GM15510 (cell line): ENCODE data around the gene PIGS.
A peak's percentile ranks its signal among the peaks of the same experiment; 100 is the strongest.

Source experiments
- POLR2A ChIP-seq: IDR thresholded peaks from 3 replicates; pipeline ENCODE4 v1.6.1; 2011; ENCODE audit warnings: borderline replicate concordance; ENCODE audit not compliant: insufficient read length; ENCODE audit errors: extremely low read depth

PIGS gene

DNA sequence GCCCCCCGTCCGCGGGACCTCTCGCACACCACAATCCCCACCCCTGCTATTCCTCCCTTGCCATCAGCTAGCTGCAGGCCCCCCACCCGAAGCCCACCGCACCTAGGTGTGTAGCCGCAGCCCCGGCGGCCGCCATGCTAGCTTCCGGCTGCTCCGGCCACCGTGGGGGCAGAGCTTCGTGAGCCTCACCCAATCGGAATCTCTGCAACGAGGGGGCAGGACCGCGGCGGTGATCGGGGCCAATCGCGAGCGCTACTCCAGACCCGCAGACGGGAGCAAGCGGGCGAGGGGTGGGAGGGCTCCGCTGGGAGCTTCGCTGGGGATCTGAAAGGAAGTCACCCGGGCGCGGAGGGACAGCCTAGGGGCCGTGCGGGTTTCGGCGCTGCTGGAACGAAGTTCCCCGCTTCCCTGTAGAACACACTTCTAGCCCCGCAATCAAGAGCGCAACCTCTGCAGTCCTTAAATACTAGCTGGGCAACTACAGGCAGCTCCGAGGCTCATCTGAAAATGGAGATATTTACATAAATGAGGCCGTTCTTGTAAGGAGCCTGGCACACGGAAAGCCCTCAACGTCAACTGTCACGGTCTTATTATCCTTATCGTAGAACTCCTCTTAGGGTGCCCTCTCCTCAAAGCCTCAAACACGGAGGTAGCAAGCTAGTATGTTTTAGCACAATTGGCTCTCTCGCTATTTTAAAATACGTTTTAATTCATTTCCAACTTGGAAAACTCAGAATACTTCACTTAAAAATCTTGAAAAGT, at the start of gene PIGS:
PIGS (minus strand) TSS at position 164 of the 762 bp plus-strand sequence; CDS start at position 136, 28 bp downstream.
- peak; percentile 82 for TF ChIP-seq POLR2A

GRCh38 chr17:28620010-28620409, 48.7 kb upstream of the PIGS start:
- TF ChIP-seq POLR2A, result no peak

DNA sequence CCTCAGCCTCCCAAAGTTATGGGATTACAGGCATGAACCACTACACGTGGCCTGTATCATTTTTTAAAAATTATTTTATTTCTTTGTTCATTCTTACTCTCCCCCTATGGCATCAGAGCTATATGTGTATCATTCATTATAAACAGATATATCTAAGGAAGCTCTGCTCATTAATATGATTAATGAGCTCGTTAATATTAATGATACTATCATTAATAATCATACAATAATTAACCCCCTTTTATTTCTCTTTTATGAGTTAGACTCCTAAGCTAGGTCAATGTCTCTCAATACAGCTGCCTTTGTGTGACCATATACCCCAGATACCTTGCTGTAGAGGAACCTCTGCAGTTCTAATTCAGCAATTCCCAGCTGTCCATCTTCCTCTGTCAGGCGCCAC, 47.1 kb upstream of the PIGS start:
- TF ChIP-seq POLR2A, result no peak

GRCh38 chr17:28616281-28616680, 45.0 kb upstream of the PIGS start:
- TF ChIP-seq POLR2A, result no peak

- no peak for TF ChIP-seq POLR2A
Observed at GRCh38 chr17:28615260-28615940, 44.1 kb upstream of the PIGS start.

DNA sequence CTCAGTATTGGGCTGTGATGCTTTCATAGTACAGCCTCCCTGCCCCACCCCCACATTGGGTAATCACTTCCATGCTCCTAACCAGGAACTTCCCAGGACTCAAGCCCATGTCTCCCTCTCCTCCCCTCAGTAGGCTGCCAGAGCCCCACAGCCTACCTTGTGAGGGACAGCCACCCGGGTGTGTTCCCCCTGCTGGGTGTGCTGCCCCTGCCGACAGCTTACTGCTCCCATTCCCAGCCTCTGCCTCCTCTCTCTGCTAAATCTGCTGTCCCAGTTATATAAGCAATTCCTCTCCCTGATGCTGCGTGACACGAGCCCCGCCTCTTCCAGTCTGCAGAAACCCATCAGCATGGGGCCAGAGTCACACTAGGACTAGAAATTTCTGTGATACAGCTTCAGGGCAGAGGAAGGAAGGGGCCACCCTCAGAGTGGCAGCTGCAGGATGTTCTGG, 42.6 kb upstream of the PIGS start, which contains the start of gene RSKR:
RSKR (minus strand) TSS at position 255 of the 451 bp plus-strand sequence; CDS start at position 231, 24 bp downstream.
- no peak for TF ChIP-seq POLR2A

GRCh38 chr17:28612936-28613872, 41.9 kb upstream of the PIGS start:
- no peak for TF ChIP-seq POLR2A

DNA sequence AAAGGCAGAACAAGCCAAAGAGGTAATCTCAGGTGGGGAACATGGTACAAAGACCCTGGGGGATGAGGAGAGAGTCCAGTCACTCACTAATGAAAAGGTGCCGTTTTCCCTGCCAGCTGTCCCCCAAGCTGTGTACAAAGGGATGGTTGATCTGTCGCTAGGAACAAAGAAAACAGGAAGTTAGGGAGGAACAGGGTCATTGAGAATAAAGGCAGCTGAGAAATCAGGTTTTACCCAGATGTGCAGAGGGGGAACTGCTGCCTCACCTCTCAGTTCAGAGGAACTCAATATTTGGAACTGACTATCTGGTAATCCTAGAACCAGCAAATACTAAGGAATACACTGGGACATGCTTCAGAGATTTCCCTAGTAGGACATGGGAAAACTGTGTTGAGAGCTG, 41.2 kb upstream of the PIGS start:
- no peak for TF ChIP-seq POLR2A

DNA sequence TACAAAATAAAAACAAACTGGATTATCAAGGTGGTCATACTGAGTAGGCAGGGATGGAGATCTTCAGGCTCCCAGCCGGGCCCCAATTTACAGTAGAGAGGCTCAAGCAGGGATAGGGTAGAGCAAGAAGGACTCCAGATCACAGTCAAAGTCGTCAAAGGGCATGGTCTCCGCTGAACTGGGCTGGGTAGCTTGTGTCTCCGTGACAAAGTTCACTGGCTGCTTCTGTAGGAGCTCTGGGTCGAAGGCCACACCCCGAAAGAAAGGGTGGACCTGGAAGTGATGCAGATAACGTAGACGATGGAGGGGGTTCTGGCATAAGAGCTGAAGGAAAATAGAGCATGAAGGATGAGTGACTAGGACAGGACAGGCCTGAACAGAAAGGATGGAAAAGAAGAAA, 39.1 kb upstream of the PIGS start:
- TF ChIP-seq POLR2A, result no peak

DNA sequence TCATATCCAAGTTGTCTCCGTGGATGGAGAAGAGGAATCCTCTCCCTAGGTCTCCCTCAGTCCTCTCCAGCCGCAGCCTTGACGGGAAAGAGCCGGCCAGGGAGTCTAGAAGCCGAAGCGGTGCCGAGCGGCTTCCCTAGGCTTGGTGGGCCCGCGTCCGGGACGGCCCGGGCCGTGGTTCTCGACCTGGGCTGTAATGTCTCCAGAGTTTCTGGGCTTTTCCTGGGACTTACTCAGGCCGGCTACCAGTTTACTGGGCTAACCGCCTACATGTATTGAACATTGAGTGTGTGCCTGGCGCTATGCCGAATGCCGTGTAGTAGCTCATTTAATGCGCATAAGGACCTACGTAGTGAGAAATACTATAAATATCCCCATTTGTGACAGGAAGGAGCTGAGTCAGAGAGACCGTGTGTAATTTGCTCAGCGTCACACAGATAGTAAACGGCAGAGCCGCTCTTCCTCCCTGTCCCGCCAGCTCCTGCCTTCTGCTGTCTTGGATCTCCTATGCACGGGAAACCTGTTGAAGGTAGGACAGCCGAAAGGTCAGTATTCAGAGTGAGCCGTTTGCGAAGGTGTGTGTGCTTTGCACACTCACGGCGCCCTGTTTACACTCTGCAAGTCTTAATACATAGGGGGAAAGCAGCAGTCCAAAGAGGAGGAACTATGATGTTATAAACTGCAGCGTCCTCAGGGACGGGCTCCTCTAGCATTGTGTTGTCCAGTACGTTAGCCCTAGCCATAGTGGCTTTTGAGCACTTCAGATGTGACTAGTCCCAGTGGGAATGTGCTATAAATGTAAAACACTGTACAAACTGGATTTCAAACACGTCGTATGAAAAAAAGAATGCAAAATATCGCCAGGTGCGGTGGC, 28.2 kb upstream of the PIGS start:
- TF ChIP-seq POLR2A, result no peak

- peak; percentile 87 for TF ChIP-seq POLR2A
Observed at GRCh38 chr17:28598799-28599310, 27.5 kb upstream of the PIGS start, which contains the start of gene SPAG5. SPAG5 (minus strand) TSS chr17:28599025; CDS start chr17:28598946, 79 bp downstream.

DNA sequence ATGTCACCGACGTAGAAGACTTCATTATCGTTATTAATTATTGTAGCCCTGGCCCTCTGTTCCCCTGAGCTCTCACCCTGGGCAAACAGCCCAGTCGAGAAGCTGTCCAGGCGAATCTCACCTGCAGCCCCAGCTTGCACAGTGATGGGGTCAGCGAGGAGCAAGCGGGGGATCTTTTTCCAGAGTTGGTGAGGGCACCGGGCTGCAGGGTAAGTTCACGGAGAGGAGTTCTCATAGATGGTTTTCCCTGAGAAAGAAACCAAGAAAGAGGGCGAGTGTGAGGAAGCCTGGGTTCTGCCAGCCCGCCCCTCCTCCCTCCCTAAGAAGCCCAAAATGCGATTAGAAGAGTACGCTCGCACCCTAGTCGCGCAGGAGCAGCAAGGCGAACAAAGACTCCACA, 27.1 kb upstream of the PIGS start:
- TF ChIP-seq POLR2A, result no peak

- no peak for TF ChIP-seq POLR2A
Observed at GRCh38 chr17:28597606-28598383, 26.5 kb upstream of the PIGS start.

GRCh38 chr17:28592260-28592659, 20.9 kb upstream of the PIGS start:
- TF ChIP-seq POLR2A, result no peak

GRCh38 chr17:28585851-28586250, 14.5 kb upstream of the PIGS start:
- TF ChIP-seq POLR2A, result no peak
